MM.1S (cell line): ENCODE data around the gene YWHAH.

ENCODE experiments used
- DNase-seq: peaks from one replicate; pipeline ENCODE4 v3.0.0-alpha.2; 2015
- H2AFZ ChIP-seq: fragments of 300-600 bp; sonication (generic); 2 replicates; pipeline ENCODE4 v1.6.0; 2016; ENCODE audit warnings: antibody characterized with exemption, low read length
- H3F3A ChIP-seq: fragments of 300-600 bp; sonication (generic); 2 replicates; pipeline ENCODE4 v1.6.1; 2016; ENCODE audit warnings: mild to moderate bottlenecking, antibody characterized with exemption, low read length, moderate library complexity, mixed read lengths; ENCODE audit not compliant: insufficient read depth
- H3K27ac ChIP-seq: fragments of 300-600 bp; sonication (generic); 2 replicates; pipeline ENCODE4 v1.5.1; 2016; ENCODE audit warnings: mild to moderate bottlenecking, low read length
- H3K27me3 ChIP-seq: fragments of 300-600 bp; sonication (generic); replicated peaks from 2 replicates; pipeline ENCODE4 v1.6.0; 2016; ENCODE audit warnings: low read length; ENCODE audit not compliant: insufficient read depth
- H3K36me3 ChIP-seq: fragments of 300-600 bp; sonication (generic); replicated peaks from 2 replicates; pipeline ENCODE4 v1.6.1; 2016; ENCODE audit warnings: mild to moderate bottlenecking, low read length, mixed read lengths; ENCODE audit not compliant: insufficient read depth
- H3K4me1 ChIP-seq: fragments of 300-600 bp; sonication (generic); 2 replicates; pipeline ENCODE4 v1.6.1; 2016; ENCODE audit warnings: low read length, mixed read lengths
- H3K4me2 ChIP-seq: fragments of 300-600 bp; sonication (generic); 2 replicates; pipeline ENCODE4 v1.6.0; 2016; ENCODE audit warnings: low read depth, low read length
- H3K4me3 ChIP-seq: fragments of 300-600 bp; sonication (generic); 2 replicates; pipeline ENCODE4 v1.5.1; 2016; ENCODE audit warnings: low read length, mixed read lengths
- H3K79me2 ChIP-seq: fragments of 300-600 bp; sonication (generic); 2 replicates; pipeline ENCODE4 v1.6.1; 2016; ENCODE audit warnings: mixed run types, low read length, mixed read lengths
- H3K9ac ChIP-seq: fragments of 300-600 bp; sonication (generic); 2 replicates; pipeline ENCODE4 v1.6.1; 2016; ENCODE audit warnings: low read length, mixed read lengths
- H3K9me2 ChIP-seq: fragments of 300-600 bp; sonication (generic); replicated peaks from 2 replicates; pipeline ENCODE4 v1.6.1; 2016; ENCODE audit warnings: mild to moderate bottlenecking, low read length, mixed read lengths; ENCODE audit not compliant: insufficient read depth
- H3K9me3 ChIP-seq: fragments of 300-600 bp; sonication (generic); replicated peaks from 2 replicates; pipeline ENCODE4 v1.6.1; 2016; ENCODE audit warnings: mild to moderate bottlenecking, low read length, mixed read lengths; ENCODE audit not compliant: insufficient read depth
- H4K20me1 ChIP-seq: fragments of 300-600 bp; sonication (generic); 2 replicates; pipeline ENCODE4 v1.6.1; 2016; ENCODE audit warnings: mild to moderate bottlenecking, low read length, moderate library complexity, mixed read lengths; ENCODE audit not compliant: insufficient read depth
- CTCF ChIP-seq: fragments of 300-600 bp; sonication (generic); IDR thresholded peaks from 2 replicates; pipeline ENCODE4 v1.5.1; 2016; ENCODE audit warnings: antibody characterized with exemption, low read length, mixed read lengths
- EZH2 ChIP-seq: fragments of 300-600 bp; sonication (generic); optimal IDR thresholded peaks from 2 replicates; pipeline ENCODE3; 2017; ENCODE audit warnings: low read depth, mild to moderate bottlenecking, antibody characterized with exemption, low read length, mixed read lengths
- EZH2phosphoT487 ChIP-seq: fragments of 300-600 bp; sonication (generic); IDR thresholded peaks from 2 replicates; pipeline ENCODE4 v1.6.1; 2018; ENCODE audit warnings: antibody characterized with exemption, low read length

Gene YWHAH

GRCh38 chr22:31969789-31970489, 25.6 kb downstream of the YWHAH start:
- Histone ChIP-seq H3K36me3 (no peaks in the 10 kb centered on the region), H3K79me2 (no peaks in the 10 kb centered on the region), H3K9me3 (no peaks in the 10 kb centered on the region), H3K9ac (peak overlapping the region; percentile 86), H2AFZ (peak overlapping the region; percentile 100), H4K20me1 (no peaks in the 10 kb centered on the region), H3K9me2 (no peaks in the 10 kb centered on the region), H3F3A (peaks cover 10% of the 10 kb centered on the region), H3K4me1 (peaks cover 10% of the 10 kb centered on the region), H3K27ac (peak overlapping the region; percentile 82), H3K27me3 (no peaks in the 10 kb centered on the region), H3K4me3 (peak overlapping the region; percentile 83), H3K4me2 (peak overlapping the region; percentile 100)
- peak; percentile 89 for DNase-seq
- TF ChIP-seq CTCF (peak; percentile 69), EZH2 (no peak), EZH2phosphoT487 (no peak)

GRCh38 chr22:31970490-31971444, 26.4 kb downstream of the YWHAH start:
- TF ChIP-seq EZH2 (no peak), CTCF (peak; percentile 91)
- H2AFZ ChIP-seq = peak overlapping the region; percentile 100
- no peaks in the 10 kb centered on the region for H3K27me3 ChIP-seq
- H3K4me2 ChIP-seq = peak overlapping the region; percentile 100
- peaks cover 10% of the 10 kb centered on the region for H3F3A ChIP-seq
- peaks cover 10% of the 10 kb centered on the region for H3K4me1 ChIP-seq
- H3K9me3 ChIP-seq = no peaks in the 10 kb centered on the region
- H3K9ac ChIP-seq = peak overlapping the region; percentile 86
- no peaks in the 10 kb centered on the region for H3K36me3 ChIP-seq
- H3K4me3 ChIP-seq = peak overlapping the region; percentile 83
- peak overlapping the region; percentile 82 for H3K27ac ChIP-seq
- H3K9me2 ChIP-seq = no peaks in the 10 kb centered on the region
- no peaks in the 10 kb centered on the region for H4K20me1 ChIP-seq
- DNase-seq = peak; percentile 81
- no peaks in the 10 kb centered on the region for H3K79me2 ChIP-seq

- DNase-seq = no peak
- H4K20me1 ChIP-seq = no peaks in the 10 kb centered on the region
- no peaks in the 10 kb centered on the region for H3K36me3 ChIP-seq
- no peak overlapping the region for H3K4me3 ChIP-seq
- TF ChIP-seq EZH2phosphoT487 (no peak), CTCF (no peak)
- no peaks in the 10 kb centered on the region for H3K9me2 ChIP-seq
- H2AFZ ChIP-seq = no peak overlapping the region
- no peak overlapping the region for H3K4me2 ChIP-seq
- no peaks in the 10 kb centered on the region for H3K9me3 ChIP-seq
- no peaks in the 10 kb centered on the region for H3K79me2 ChIP-seq
- H3K27ac ChIP-seq = no peak overlapping the region
- no peaks in the 10 kb centered on the region for H3K27me3 ChIP-seq
- peaks cover 10% of the 10 kb centered on the region for H3F3A ChIP-seq
- H3K9ac ChIP-seq = no peak overlapping the region
- H3K4me1 ChIP-seq = peaks cover 10% of the 10 kb centered on the region
Measured at GRCh38 chr22:31972180-31972579, 27.8 kb downstream of the YWHAH start.
